PC-9 (cell line): ENCODE measurements around the gene LAMC2. TPM values are rescaled to one million over a fixed set of nuclear protein-coding genes. Genes with fewer than 3 reads are reported as not detected.
A peak's percentile ranks its signal among the peaks of the same experiment; 100 is the strongest.

Source experiments
- BruUV-seq: library from RNA; stranded (reverse); fragments of 400-500 nt; replicated peaks from 2 replicates; lab custom pipeline; 2021; lab: Mats Ljungman, UMichigan
- CTCF ChIA-PET: fragments of 300-600 bp; sonication (Branson Sonifier 250); formaldehyde crosslinking; loops from one replicate; lab custom pipeline; 2022; ENCODE audit warnings: antibody characterized with exemption; lab: Charles Lee
- POLR2A ChIA-PET: fragments of 300-600 bp; sonication (Branson Sonifier 250); formaldehyde crosslinking; loops from one replicate; lab custom pipeline; 2022; ENCODE audit warnings: antibody characterized with exemption; ENCODE audit not compliant: unreplicated experiment; lab: Charles Lee
- DNase-seq, 2 experiments: peaks; one replicate each; pipeline versions ENCODE4 v3.0.0 to v3.0.0-alpha.2; 2015 to 2022; ENCODE audit warnings: mixed read lengths in 1 of 2
- H2AFZ ChIP-seq: fragments of 200-600 bp; sonication (generic); 2 replicates; pipeline ENCODE4 v1.8.1; 2017; ENCODE audit warnings: antibody characterized with exemption
- H3F3A ChIP-seq: fragments of 200-600 bp; sonication (generic); 2 replicates; pipeline ENCODE4 v1.8.1; 2017; ENCODE audit warnings: antibody characterized with exemption, mild to moderate bottlenecking, low read depth; ENCODE audit not compliant: insufficient read depth
- H3K27ac ChIP-seq: fragments of 200-600 bp; sonication (generic); 2 replicates; pipeline ENCODE4 v1.6.1; 2016; ENCODE audit warnings: mixed run types
- H3K27me3 ChIP-seq: fragments of 200-600 bp; sonication (generic); 2 replicates; pipeline ENCODE4 v1.6.1; 2016; ENCODE audit warnings: low read depth, mixed run types; ENCODE audit not compliant: insufficient read depth
- H3K36me3 ChIP-seq: fragments of 200-600 bp; sonication (generic); 2 replicates; pipeline ENCODE4 v1.6.1; 2016; ENCODE audit warnings: low read depth, mixed run types
- H3K4me1 ChIP-seq: fragments of 200-600 bp; sonication (generic); replicated peaks from 2 replicates; pipeline ENCODE4 v1.6.1; 2016; ENCODE audit warnings: mixed run types; ENCODE audit not compliant: insufficient read depth
- H3K4me2 ChIP-seq: fragments of 200-600 bp; sonication (generic); 2 replicates; pipeline ENCODE4 v1.6.1; 2017; ENCODE audit warnings: mixed run types
- H3K4me3 ChIP-seq: fragments of 200-600 bp; sonication (generic); 2 replicates; pipeline ENCODE4 v1.6.1; 2016; ENCODE audit warnings: mixed run types
- H3K79me2 ChIP-seq: fragments of 200-600 bp; sonication (generic); 2 replicates; pipeline ENCODE4 v1.6.1; 2017; ENCODE audit warnings: low read depth, mixed run types
- H3K9me2 ChIP-seq: fragments of 200-600 bp; sonication (generic); 2 replicates; pipeline ENCODE4 v1.8.1; 2017; ENCODE audit warnings: mild to moderate bottlenecking; ENCODE audit not compliant: insufficient read depth
- H3K9me3 ChIP-seq: fragments of 200-600 bp; sonication (generic); 2 replicates; pipeline ENCODE4 v1.8.1; 2016; ENCODE audit warnings: low read depth; ENCODE audit not compliant: insufficient read depth
- H4K20me1 ChIP-seq: fragments of 200-600 bp; sonication (generic); 2 replicates; pipeline ENCODE4 v1.8.1; 2017; ENCODE audit not compliant: insufficient read depth
- CTCF ChIP-seq: fragments of 200-600 bp; sonication (generic); conservative IDR thresholded peaks from 2 replicates; pipeline ENCODE4 v1.6.1; 2017; ENCODE audit warnings: mixed run types, antibody characterized with exemption, mild to moderate bottlenecking, moderate library complexity
- EZH2 ChIP-seq: fragments of 200-600 bp; sonication (generic); IDR thresholded peaks from 2 replicates; pipeline ENCODE4 v1.8.0; 2017; ENCODE audit warnings: antibody characterized with exemption, low read depth
- intact Hi-C: fragments of 100-400 bp; cut with micrococcal nuclease; formaldehyde crosslinking; loops from one replicate; pipeline ENCODE4 v1.10.0; 2022; ENCODE audit not compliant: unreplicated experiment
- total RNA-seq: library from RNA; stranded (reverse); gene quantifications from 2 replicates; pipeline ENCODE4 v1.2.3, GENCODE V29; 2021

Gene LAMC2
- total RNA-seq, 1 experiment from 2014 or later, result 109 TPM

DNA sequence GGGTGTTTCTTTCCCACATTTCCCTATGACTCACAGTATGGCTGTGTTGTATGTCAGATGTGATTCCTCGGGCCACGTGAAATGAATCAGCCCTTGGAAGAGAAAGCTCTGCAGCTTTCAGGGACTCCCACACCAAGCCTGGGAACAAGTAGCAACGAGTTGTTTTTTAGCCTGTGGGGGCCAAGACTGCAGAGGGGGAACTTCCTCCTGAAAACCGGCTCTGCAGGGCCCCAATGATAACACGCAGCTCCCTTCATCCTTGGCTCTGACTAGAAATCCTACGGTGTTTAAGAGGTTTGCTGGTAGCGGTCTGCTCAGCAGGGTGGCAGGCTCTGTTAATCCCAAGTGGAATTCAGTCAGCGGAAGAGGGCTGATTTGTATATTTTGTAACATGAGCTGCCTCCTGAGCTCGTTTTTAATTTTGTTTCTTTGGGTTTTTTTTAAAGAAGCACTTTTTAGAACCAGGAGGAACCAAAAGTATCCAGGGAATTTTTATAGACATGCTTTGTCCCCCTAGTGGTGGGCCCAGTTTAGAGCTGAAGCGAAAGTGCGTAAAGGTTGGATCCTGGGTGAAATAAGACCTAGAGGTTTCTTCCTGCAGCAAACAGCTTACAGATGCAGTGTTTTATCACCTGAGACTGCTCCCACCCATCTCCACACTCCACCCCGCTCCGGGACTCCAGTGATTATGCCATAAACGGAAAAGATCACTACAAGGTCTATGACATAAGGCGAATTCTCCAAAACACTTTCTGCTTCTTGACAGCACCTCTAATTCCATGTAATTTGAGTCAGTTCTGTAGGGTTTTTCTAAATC is 48.8 kb downstream of the LAMC2 start:
- no peaks in the 10 kb centered on the region for H4K20me1 ChIP-seq
- H3K36me3 ChIP-seq, result peaks cover 57% of the 10 kb centered on the region
- BruUV-seq, result no TSS peak
- H3K79me2 ChIP-seq, result no peaks in the 10 kb centered on the region
- no peaks in the 10 kb centered on the region for H3K9me2 ChIP-seq
- no peaks in the 10 kb centered on the region for H3K9me3 ChIP-seq
- peaks cover 48% of the 10 kb centered on the region for H3F3A ChIP-seq
- peak; percentile 81 to 96 for DNase-seq
- no peaks in the 10 kb centered on the region for H3K27me3 ChIP-seq
- peak overlapping the region; percentile 78 for H3K4me2 ChIP-seq
- H2AFZ ChIP-seq, result no peak overlapping the region; the same call in 1 of the 2 replicates
- POLR2A ChIA-PET, result interaction anchor here (0.5 to 1.1 kb wide), 6 partner anchors 44 to 1008 kb away, joined by 3 to 12 read pairs (median 5); no protein-coding TSS in a partner anchor
- H3K4me3 ChIP-seq, result peak overlapping the region; percentile 45; the same call in 1 of the 2 replicates
- intact Hi-C loops, result loop anchor here (1.0 to 5.0 kb wide), 8 partner anchors 38 to 388 kb away; partner anchors contain the start of genes LAMC2 and SMG7
- H3K27ac ChIP-seq, result peak overlapping the region; percentile 92
- TF ChIP-seq EZH2, result no peak
- TF ChIP-seq CTCF, result peak; percentile 77
- CTCF ChIA-PET, result interaction anchor here (0.6 to 1.5 kb wide), 9 partner anchors 41 to 1597 kb away, joined by 3 to 9 read pairs (median 3); no protein-coding TSS in a partner anchor
- H3K4me1 ChIP-seq, result peaks cover 41% of the 10 kb centered on the region

- BruUV-seq, result no TSS peak
- intact Hi-C loops, result loop anchor here (2.0 kb wide), 4 partner anchors 49 to 387 kb away; partner anchors contain the start of gene LAMC2
- H3K27ac ChIP-seq, result peak overlapping the region; percentile 92
- H2AFZ ChIP-seq, result no peak overlapping the region
- peak overlapping the region; percentile 78 for H3K4me2 ChIP-seq
- H3K4me1 ChIP-seq, result peaks cover 38% of the 10 kb centered on the region
- H3K79me2 ChIP-seq, result no peaks in the 10 kb centered on the region
- no peak for DNase-seq
- H3F3A ChIP-seq, result peaks cover 51% of the 10 kb centered on the region
- ChIA-PET POLR2A (interaction anchor here (0.5 to 1.1 kb wide), 2 partner anchors 44 to 107 kb away, joined by 7 to 12 read pairs; no protein-coding TSS in a partner anchor), CTCF (interaction anchor here (0.8 to 1.5 kb wide), 8 partner anchors 41 to 393 kb away, joined by 3 to 9 read pairs (median 3); no protein-coding TSS in a partner anchor)
- H3K27me3 ChIP-seq, result no peaks in the 10 kb centered on the region
- H3K9me2 ChIP-seq, result no peaks in the 10 kb centered on the region
- peak overlapping the region; percentile 45; the same call in 1 of the 2 replicates for H3K4me3 ChIP-seq
- H4K20me1 ChIP-seq, result no peaks in the 10 kb centered on the region
- peaks cover 53% of the 10 kb centered on the region for H3K36me3 ChIP-seq
- H3K9me3 ChIP-seq, result no peaks in the 10 kb centered on the region
- TF ChIP-seq CTCF (no peak), EZH2 (no peak)
These were observed 49.4 kb downstream of the LAMC2 start for GRCh38 chr1:183235503-183235902.

GRCh38 chr1:183236158-183236725 is 50.2 kb downstream of the LAMC2 start:
- no peaks in the 10 kb centered on the region for H3K9me2 ChIP-seq
- H3K27me3 ChIP-seq, result no peaks in the 10 kb centered on the region
- H3K4me1 ChIP-seq, result peaks cover 34% of the 10 kb centered on the region
- no peak overlapping the region for H3K4me3 ChIP-seq
- CTCF ChIA-PET, result no interaction called here
- no peak overlapping the region for H3K4me2 ChIP-seq
- H3K27ac ChIP-seq, result peak overlapping the region; percentile 92
- no peaks in the 10 kb centered on the region for H3K79me2 ChIP-seq
- no peak for TF ChIP-seq CTCF
- TF ChIP-seq EZH2, result no peak
- DNase-seq, result no peak
- POLR2A ChIA-PET, result no interaction called here
- intact Hi-C loops, result no loop called here
- H2AFZ ChIP-seq, result no peak overlapping the region
- peaks cover 46% of the 10 kb centered on the region for H3K36me3 ChIP-seq
- H4K20me1 ChIP-seq, result no peaks in the 10 kb centered on the region
- no TSS peak for BruUV-seq
- H3F3A ChIP-seq, result peaks cover 54% of the 10 kb centered on the region
- H3K9me3 ChIP-seq, result no peaks in the 10 kb centered on the region
